HTR-8/SVneo (cell line): ENCODE data around the gene ECHDC3.

Experiments
- DNase-seq: peaks from one replicate; pipeline ENCODE4 v3.0.0; 2011; ENCODE audit warnings: low spot score, mixed read lengths; ENCODE audit not compliant: insufficient read length
- FAIRE-seq: peaks from 2 replicates; lab custom pipeline; 2011; peaks lifted over from hg19 to GRCh38; lab: Jason Lieb, UNC

Gene ECHDC3

GRCh38 chr10:11746883-11747539, 4.8 kb downstream of the ECHDC3 start:
- no peak for DNase-seq
- no peak for FAIRE-seq

GRCh38 chr10:11748866-11749265, 6.7 kb downstream of the ECHDC3 start:
- FAIRE-seq, result no peak
- no peak for DNase-seq

GRCh38 chr10:11750420-11750819, 8.2 kb downstream of the ECHDC3 start:
- DNase-seq, result no peak
- no peak for FAIRE-seq

GRCh38 chr10:11754173-11754572, 12.0 kb downstream of the ECHDC3 start:
- no peak for FAIRE-seq
- no peak for DNase-seq

- FAIRE-seq (no peak), DNase-seq (no peak)
These were observed 12.4 kb downstream of the ECHDC3 start for GRCh38 chr10:11754620-11755019.

GRCh38 chr10:11755512-11756263, 13.5 kb downstream of the ECHDC3 start:
- no peak for FAIRE-seq
- DNase-seq, result no peak

GRCh38 chr10:11756766-11757315, 14.7 kb downstream of the ECHDC3 start:
- FAIRE-seq, result no peak
- DNase-seq, result no peak

- no peak for DNase-seq
- no peak for FAIRE-seq
These were observed 15.3 kb downstream of the ECHDC3 start for GRCh38 chr10:11757454-11757820.

- FAIRE-seq (peak; percentile 77), DNase-seq (peak; percentile 84)
These were observed 15.8 kb downstream of the ECHDC3 start for GRCh38 chr10:11757821-11758463.

- no peak for FAIRE-seq
- no peak for DNase-seq
These were observed 16.5 kb downstream of the ECHDC3 start for GRCh38 chr10:11758527-11759236.

GRCh38 chr10:11759347-11759746, 17.2 kb downstream of the ECHDC3 start:
- FAIRE-seq, result no peak
- no peak for DNase-seq

- DNase-seq (no peak), FAIRE-seq (no peak)
These were observed 18.0 kb downstream of the ECHDC3 start for GRCh38 chr10:11760151-11760550.

GRCh38 chr10:11760861-11761260, 18.7 kb downstream of the ECHDC3 start:
- DNase-seq (no peak), FAIRE-seq (no peak)

GRCh38 chr10:11761431-11761830, 19.2 kb downstream of the ECHDC3 start:
- DNase-seq, result no peak
- FAIRE-seq, result no peak

GRCh38 chr10:11762706-11763500, 20.7 kb downstream of the ECHDC3 start:
- FAIRE-seq (no peak), DNase-seq (no peak)

GRCh38 chr10:11763501-11763861, 21.3 kb downstream of the ECHDC3 start:
- FAIRE-seq, result no peak
- no peak for DNase-seq

GRCh38 chr10:11765141-11765540, 23.0 kb downstream of the ECHDC3 start:
- FAIRE-seq, result no peak

GRCh38 chr10:11772575-11773288, 30.6 kb downstream of the ECHDC3 start:
- FAIRE-seq (no peak), DNase-seq (no peak)

More at GRCh38 chr10:11765141-11765540, 23.0 kb downstream of the ECHDC3 start:
- DNase-seq, result no peak
